Fibroblast of lung (primary cell): ENCODE results near the gene NUDT8. TPM values are rescaled to one million over a fixed set of nuclear protein-coding genes. Genes with fewer than 3 reads are reported as not detected.

Source experiments
- DNase-seq, 2 donors: peaks; one replicate each; pipeline versions ENCODE4 v3.0.0 to v3.0.0-alpha.2; 2010; ENCODE audit warnings: low read depth in 2 of 2
- H2AFZ ChIP-seq: 2 replicates; pipeline ENCODE4 v1.5.1; 2012; ENCODE audit warnings: low read length, control low read depth, inconsistent platforms
- H3K27ac ChIP-seq: 2 replicates; pipeline ENCODE4 v1.5.1; 2011; ENCODE audit warnings: low read length, control low read depth; ENCODE audit not compliant: insufficient read depth
- H3K27me3 ChIP-seq: 2 replicates; pipeline ENCODE4 v1.5.1; 2011; ENCODE audit warnings: mild to moderate bottlenecking, low read length; ENCODE audit not compliant: control insufficient read depth, insufficient read depth
- H3K36me3 ChIP-seq: 2 replicates; pipeline ENCODE4 v1.5.1; 2011; ENCODE audit warnings: low read length; ENCODE audit not compliant: control insufficient read depth, insufficient read depth
- H3K4me1 ChIP-seq: 2 replicates; pipeline ENCODE4 v1.5.1; 2011; ENCODE audit warnings: low read length; ENCODE audit not compliant: control insufficient read depth, insufficient read depth; ENCODE audit errors: extremely low read depth
- H3K4me2 ChIP-seq: 2 replicates; pipeline ENCODE4 v1.5.1; 2011; ENCODE audit warnings: low read length, control low read depth; ENCODE audit not compliant: insufficient read depth; ENCODE audit errors: extremely low read depth
- H3K4me3 ChIP-seq, 4 experiments: fragments of 200-600 bp in 1 of 4; sonication (generic) in 1 of 4; replicated peaks in 1 of 4; 2 replicates each; pipeline ENCODE4 v1.5.1; 2011 to 2016; ENCODE audit warnings: low read length in 4 of 4, low read depth in 3 of 4, mild to moderate bottlenecking in 3 of 4, control low read depth in 2 of 4, inconsistent platforms in 1 of 4, mixed read lengths in 1 of 4; ENCODE audit not compliant: insufficient read depth in 1 of 4; ENCODE audit errors: control extremely low read depth in 1 of 4
- H3K79me2 ChIP-seq: 2 replicates; pipeline ENCODE4 v1.5.1; 2012; ENCODE audit warnings: mild to moderate bottlenecking, low read length, inconsistent platforms; ENCODE audit not compliant: control insufficient read depth, insufficient read depth
- H3K9ac ChIP-seq: 2 replicates; pipeline ENCODE4 v1.5.1; 2011; ENCODE audit warnings: mild to moderate bottlenecking, low read length, control low read depth; ENCODE audit not compliant: insufficient read depth
- H3K9me3 ChIP-seq: 2 replicates; pipeline ENCODE4 v1.5.1; 2012; ENCODE audit warnings: low read depth, low read length; ENCODE audit not compliant: control insufficient read depth, insufficient read depth
- H4K20me1 ChIP-seq: 2 replicates; pipeline ENCODE4 v1.5.1; 2011; ENCODE audit warnings: low read length; ENCODE audit not compliant: control insufficient read depth, insufficient read depth; ENCODE audit errors: extremely low read depth
- CTCF ChIP-seq, 2 donors: IDR thresholded peaks in 1 of 2; conservative IDR thresholded peaks in 1 of 2; 1 replicate in 1 of 2; 2 replicates in 1 of 2; pipeline ENCODE4 v1.5.1; 2011 to 2012; ENCODE audit warnings: low read length in 2 of 2, control low read depth in 1 of 2, inconsistent platforms in 1 of 2, low read depth in 1 of 2, mild to moderate bottlenecking in 1 of 2
- EZH2 ChIP-seq: IDR thresholded peaks from 2 replicates; pipeline ENCODE4 v1.5.1; 2012; ENCODE audit warnings: low read length, control low read depth, mild to moderate bottlenecking; ENCODE audit errors: missing control alignments
- polyA plus RNA-seq, 2 donors: library from polyadenylated mRNA; depleted of rRNA in 1 of 2; stranded (reverse) in 1 of 2; unstranded in 1 of 2; fragments of >200 nt; gene quantifications; 2 replicates each; pipeline ENCODE4 v1.2.1, GENCODE V29; 2011 to 2012; ENCODE audit warnings: missing spikeins in 1 of 2
- total RNA-seq: library from RNA; depleted of rRNA; stranded (reverse); fragments of >200 nt; gene quantifications from 2 replicates; pipeline ENCODE4 v1.2.1, GENCODE V29; 2014

The NUDT8 gene
- total and polyA plus RNA-seq, 2 donors (not counting 1 experiment from before 2014, with no cell fraction given): 0.90 to 5.0 TPM

- TF ChIP-seq EZH2: no peak
- no peak for TF ChIP-seq CTCF (conservative IDR thresholded peaks at IDR 0.05 in 1 of 2, IDR thresholded peaks at IDR 0.05 in 1 of 2; ENCODE audit: low read depth in 1 of 2, low read length in 2 of 2)
- H3K9ac ChIP-seq: no peak overlapping the region
- H4K20me1 ChIP-seq: no peaks in the 10 kb centered on the region
- H3K36me3 ChIP-seq: peaks cover 12% of the 10 kb centered on the region
- DNase-seq: no peak
- H3K79me2 ChIP-seq: peaks cover 9% of the 10 kb centered on the region
- H2AFZ ChIP-seq: no peak overlapping the region
- no peaks in the 10 kb centered on the region for H3K9me3 ChIP-seq
- H3K4me2 ChIP-seq: no peak overlapping the region
- peaks cover 6% of the 10 kb centered on the region for H3K4me1 ChIP-seq
- peaks cover 4% of the 10 kb centered on the region for H3K27me3 ChIP-seq
- no peak overlapping the region for H3K4me3 ChIP-seq
- H3K27ac ChIP-seq: no peak overlapping the region
Measured at GRCh38 chr11:67611165-67611564, 18.6 kb downstream of the NUDT8 start.

GRCh38 chr11:67610302-67610868, 19.4 kb downstream of the NUDT8 start:
- no peak overlapping the region for H3K4me2 ChIP-seq
- H3K36me3 ChIP-seq: peaks cover 12% of the 10 kb centered on the region
- peaks cover 9% of the 10 kb centered on the region for H3K79me2 ChIP-seq
- no peaks in the 10 kb centered on the region for H3K9me3 ChIP-seq
- no peak for DNase-seq
- H4K20me1 ChIP-seq: no peaks in the 10 kb centered on the region
- no peak for TF ChIP-seq EZH2
- no peak for TF ChIP-seq CTCF (conservative IDR thresholded peaks at IDR 0.05 in 1 of 2, IDR thresholded peaks at IDR 0.05 in 1 of 2; ENCODE audit: low read depth in 1 of 2, low read length in 2 of 2)
- H3K4me1 ChIP-seq: peaks cover 12% of the 10 kb centered on the region
- no peak overlapping the region for H3K27ac ChIP-seq
- no peak overlapping the region for H3K4me3 ChIP-seq
- no peak overlapping the region for H2AFZ ChIP-seq
- no peak overlapping the region for H3K9ac ChIP-seq
- H3K27me3 ChIP-seq: no peaks in the 10 kb centered on the region

- no peaks in the 10 kb centered on the region for H3K9me3 ChIP-seq
Measured at GRCh38 chr11:67609316-67609715, 20.4 kb downstream of the NUDT8 start.

More at GRCh38 chr11:67609316-67609715, 20.4 kb downstream of the NUDT8 start:
- Histone ChIP-seq H3K27me3 (no peaks in the 10 kb centered on the region), H3K4me2 (no peak overlapping the region), H3K4me3 (no peak overlapping the region), H3K4me1 (peaks cover 12% of the 10 kb centered on the region), H2AFZ (no peak overlapping the region), H3K9ac (no peak overlapping the region), H3K27ac (no peak overlapping the region), H3K36me3 (peaks cover 12% of the 10 kb centered on the region), H3K79me2 (peaks cover 9% of the 10 kb centered on the region), H4K20me1 (no peaks in the 10 kb centered on the region)
- TF ChIP-seq EZH2 (no peak), CTCF (conservative IDR thresholded peaks at IDR 0.05 in 1 of 2, IDR thresholded peaks at IDR 0.05 in 1 of 2; ENCODE audit: low read depth in 1 of 2, low read length in 2 of 2) (no peak)
- no peak for DNase-seq
